Sigmoid colon (tissue), 4 donors: ENCODE results near the gene MAMDC2.

ENCODE experiments used
- CTCF ChIP-seq, 4 experiments: fragments of 450-650 bp in 3 of 4; fragments of 200-600 bp in 1 of 4; IDR thresholded peaks; one replicate each; pipeline ENCODE4 v1.5.1; 2016 to 2019; ENCODE audit warnings: antibody characterized with exemption in 4 of 4, mild to moderate bottlenecking in 3 of 4, moderate library complexity in 2 of 4
- EP300 ChIP-seq, 4 donors: sonication (generic); formaldehyde crosslinking; IDR thresholded peaks; one replicate each; pipeline ENCODE4 v1.6.1; 2017; ENCODE audit warnings: antibody characterized with exemption in 4 of 4
- POLR2A ChIP-seq, 2 donors: fragments of 450-650 bp; IDR thresholded peaks; one replicate each; pipeline ENCODE4 v1.6.1; 2016; ENCODE audit warnings: antibody characterized with exemption in 2 of 2, mild to moderate bottlenecking in 2 of 2, moderate library complexity in 2 of 2

- TF ChIP-seq CTCF (IDR thresholded peaks at IDR 0.05) = no peak
- TF ChIP-seq EP300 (IDR thresholded peaks at IDR 0.05) = no peak
- no peak for TF ChIP-seq POLR2A (IDR thresholded peaks at IDR 0.05)
Observed at GRCh38 chr9:70262948-70263347, 219.3 kb downstream of the MAMDC2 start.
